Measurements from ENCODE around the gene HSPA1A. TPM values are rescaled to one million over a fixed set of nuclear protein-coding genes. Genes with fewer than 3 reads are reported as not detected.
A peak's percentile ranks its signal among the peaks of the same experiment; 100 is the strongest.
"Not testable (repeated sequence)": the region's sequence is repeated elsewhere in the genome, so short reads cannot be mapped to it uniquely, and the experiment has no call there.

The HSPA1A gene
- total RNA-seq, 4 donors from 2014 or later, result 170 to 304 (median 221) TPM

DNA sequence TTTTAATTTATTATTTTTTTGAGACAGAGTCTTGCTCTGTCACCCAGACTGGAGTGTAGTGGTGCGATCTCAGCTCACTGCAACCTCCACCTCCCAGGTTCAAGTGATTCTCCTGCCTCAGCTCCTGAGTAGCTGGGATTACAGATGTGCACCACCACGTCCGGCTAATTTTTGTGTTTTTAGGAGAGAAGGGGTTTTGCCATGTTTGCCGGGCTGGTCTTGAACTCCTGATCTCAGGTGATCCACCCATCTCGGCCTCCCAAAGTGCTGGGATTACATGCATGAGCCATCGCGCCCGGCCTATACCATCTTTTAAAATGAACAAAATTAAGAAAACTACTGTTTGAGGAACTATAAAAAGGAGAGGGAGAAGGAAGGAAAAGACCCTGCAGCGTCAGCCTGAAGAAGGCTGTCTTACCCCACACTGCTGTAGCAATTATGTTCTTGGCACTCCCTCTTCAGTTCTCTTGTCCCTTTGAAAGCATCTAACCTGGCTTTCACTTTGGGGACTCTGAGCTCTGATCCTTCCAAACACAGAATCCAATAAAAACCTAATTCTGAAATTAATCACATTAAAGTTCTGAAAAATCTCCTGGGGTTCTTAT, 8.4 kb downstream of the HSPA1A start:
- H3K9me3 ChIP-seq; H3K4me3 ChIP-seq; H3K36me3 ChIP-seq; H3K27me3 ChIP-seq; DNase-seq (ENCODE audit: low spot score in 2 of 2): not testable (repeated sequence)
- H3K27ac ChIP-seq, result peak overlapping the region; percentile 90 to 100 (median 99)
- WGBS, 2 donors, result 82 to 85% methylated on average over 9 of the region's 9 CpGs
- H3K4me1 ChIP-seq, result peaks cover 0 to 72% (median 41%) of the 10 kb centered on the region in 4 donors
- peak in 1 of 2 donors; percentile 30 for TF ChIP-seq EP300 (IDR thresholded peaks at IDR 0.05)

DNA sequence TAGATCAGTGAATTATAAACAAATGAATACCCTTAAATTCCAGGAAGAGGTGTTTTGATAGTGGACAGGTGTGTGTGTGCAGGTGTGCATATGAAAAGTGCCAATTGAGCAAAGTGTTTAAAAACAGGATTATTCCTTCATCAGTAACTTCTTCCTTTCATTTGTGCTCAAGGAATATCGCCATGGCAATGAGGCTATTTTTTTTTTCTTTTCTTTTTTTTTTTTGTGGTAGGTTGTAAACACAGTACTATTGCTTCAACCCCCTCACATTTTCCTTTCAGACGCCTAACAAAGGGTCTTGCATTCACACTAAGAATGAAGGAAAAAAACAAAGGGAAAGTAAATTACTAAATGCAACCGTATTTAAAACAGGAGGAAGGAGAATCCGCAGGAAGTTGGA, 10.2 kb downstream of the HSPA1A start:
- DNase-seq (ENCODE audit: low spot score in 2 of 2), result no peak
- Histone ChIP-seq H3K9me3 (no peaks in the 10 kb centered on the region), H3K27me3 (no peaks in the 10 kb centered on the region), H3K4me3 (no peak overlapping the region), H3K36me3 (no peaks in the 10 kb centered on the region), H3K27ac (peak overlapping the region; percentile 87 to 100 (median 94)), H3K4me1 (peaks cover 0 to 54% (median 26%) of the 10 kb centered on the region in 4 donors)
- WGBS, 2 donors, result 38 to 44% methylated on average over 4 of the region's 4 CpGs
- TF ChIP-seq EP300 (IDR thresholded peaks at IDR 0.05) (no peak), POLR2A (IDR thresholded peaks at IDR 0.05) (no peak), CTCF (IDR thresholded peaks at IDR 0.05) (no peak)

GRCh38 chr6:31826793-31827285, 11.5 kb downstream of the HSPA1A start:
- peaks cover 0 to 56% (median 29%) of the 10 kb centered on the region in 4 donors for H3K4me1 ChIP-seq
- H3K36me3 ChIP-seq, result no peaks in the 10 kb centered on the region
- TF ChIP-seq POLR2A (IDR thresholded peaks at IDR 0.05) (peak; percentile 72 to 73), EP300 (IDR thresholded peaks at IDR 0.05) (peak in 1 of 2 donors; percentile 22), CTCF (IDR thresholded peaks at IDR 0.05) (no peak)
- H3K27me3 ChIP-seq, result no peaks in the 10 kb centered on the region
- H3K4me3 ChIP-seq, result peak overlapping the region; percentile 29 to 72 (median 51)
- no peaks in the 10 kb centered on the region for H3K9me3 ChIP-seq
- WGBS, 2 donors, result 1 to 2% methylated on average over 13 of the region's 13 CpGs
- peak; percentile 84 to 88 for DNase-seq (ENCODE audit: low spot score in 2 of 2)
- peak overlapping the region; percentile 87 to 100 (median 94) for H3K27ac ChIP-seq

DNA sequence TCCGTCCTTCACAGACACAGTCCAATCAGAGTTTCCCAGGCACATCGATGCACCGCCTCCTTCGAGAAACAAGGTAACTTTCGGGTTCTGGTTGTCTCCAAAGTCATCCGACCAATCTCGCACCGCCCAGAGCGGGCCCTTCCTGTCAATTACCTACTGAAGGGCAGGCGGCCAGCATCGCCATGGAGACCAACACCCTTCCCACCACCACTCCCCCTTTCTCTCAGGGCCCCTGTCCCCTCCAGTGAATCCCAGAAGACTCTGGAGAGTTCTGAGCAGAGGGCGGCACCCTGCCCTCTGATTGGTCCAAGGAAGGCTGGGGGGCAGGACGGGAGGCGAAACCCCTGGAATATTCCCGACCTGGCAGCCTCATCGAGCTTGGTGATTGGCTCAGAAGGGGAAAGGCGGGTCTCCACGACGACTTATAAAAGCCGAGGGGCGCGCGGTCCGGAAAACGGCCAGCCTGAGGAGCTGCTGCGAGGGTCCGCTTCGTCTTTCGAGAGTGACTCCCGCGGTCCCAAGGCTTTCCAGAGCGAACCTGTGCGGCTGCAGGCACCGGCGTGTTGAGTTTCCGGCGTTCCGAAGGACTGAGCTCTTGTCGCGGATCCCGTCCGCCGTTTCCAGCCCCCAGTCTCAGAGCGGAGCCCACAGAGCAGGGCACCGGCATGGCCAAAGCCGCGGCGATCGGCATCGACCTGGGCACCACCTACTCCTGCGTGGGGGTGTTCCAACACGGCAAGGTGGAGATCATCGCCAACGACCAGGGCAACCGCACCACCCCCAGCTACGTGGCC, 12.1 kb downstream of the HSPA1A start, which contains the start of gene HSPA1B:
HSPA1B (plus strand) TSS at position 453 of the 794 bp plus-strand sequence; CDS start at position 666, 213 bp downstream.
- Histone ChIP-seq H3K36me3 (no peaks in the 10 kb centered on the region), H3K4me3 (peak within 1 kb of the TSS; percentile 52 to 76 (median 71)), H3K27ac (peak within 1 kb of the TSS; percentile 87 to 100 (median 94)), H3K9me3 (no peaks in the 10 kb centered on the region), H3K27me3 (no peaks in the 10 kb centered on the region), H3K4me1 (peaks cover 0 to 54% (median 32%) of the 10 kb centered on the region in 4 donors)
- TF ChIP-seq EP300 (IDR thresholded peaks at IDR 0.05) (peak; percentile 88 to 100), CTCF (IDR thresholded peaks at IDR 0.05) (peak in 2 of 5 experiments; percentile 41 to 45), POLR2A (IDR thresholded peaks at IDR 0.05) (peak; percentile 100)
- DNase-seq (ENCODE audit: low spot score in 2 of 2), result peak; percentile 99 to 100
- 0 to 1% methylated on average over 12 to 54 of the region's 56 CpGs for WGBS, 2 donors

DNA sequence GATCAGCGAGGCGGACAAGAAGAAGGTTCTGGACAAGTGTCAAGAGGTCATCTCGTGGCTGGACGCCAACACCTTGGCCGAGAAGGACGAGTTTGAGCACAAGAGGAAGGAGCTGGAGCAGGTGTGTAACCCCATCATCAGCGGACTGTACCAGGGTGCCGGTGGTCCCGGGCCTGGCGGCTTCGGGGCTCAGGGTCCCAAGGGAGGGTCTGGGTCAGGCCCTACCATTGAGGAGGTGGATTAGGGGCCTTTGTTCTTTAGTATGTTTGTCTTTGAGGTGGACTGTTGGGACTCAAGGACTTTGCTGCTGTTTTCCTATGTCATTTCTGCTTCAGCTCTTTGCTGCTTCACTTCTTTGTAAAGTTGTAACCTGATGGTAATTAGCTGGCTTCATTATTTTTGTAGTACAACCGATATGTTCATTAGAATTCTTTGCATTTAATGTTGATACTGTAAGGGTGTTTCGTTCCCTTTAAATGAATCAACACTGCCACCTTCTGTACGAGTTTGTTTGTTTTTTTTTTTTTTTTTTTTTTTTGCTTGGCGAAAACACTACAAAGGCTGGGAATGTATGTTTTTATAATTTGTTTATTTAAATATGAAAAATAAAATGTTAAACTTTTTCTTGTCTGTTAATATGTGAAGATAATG, 14.4 kb downstream of the HSPA1A start:
- 0% methylated on average over 15 of the region's 15 CpGs for WGBS, 2 donors
- peaks cover 0 to 46% (median 34%) of the 10 kb centered on the region in 4 donors for H3K4me1 ChIP-seq
- H3K4me3 ChIP-seq, result peak overlapping the region; percentile 42 to 73 (median 58)
- no peaks in the 10 kb centered on the region for H3K27me3 ChIP-seq
- TF ChIP-seq POLR2A (IDR thresholded peaks at IDR 0.05), result peak in 1 of 2 donors; percentile 42
- peak in 1 of 2 donors; percentile 89 for TF ChIP-seq EP300 (IDR thresholded peaks at IDR 0.05)
- peak in 4 of 5 experiments; percentile 18 to 63 (median 44) for TF ChIP-seq CTCF (IDR thresholded peaks at IDR 0.05)
- no peaks in the 10 kb centered on the region for H3K9me3 ChIP-seq
- H3K27ac ChIP-seq, result peak overlapping the region; percentile 81 to 98 (median 88)
- H3K36me3 ChIP-seq, result no peaks in the 10 kb centered on the region
- DNase-seq (ENCODE audit: low spot score in 2 of 2), result no peak
